Sigmoid colon (tissue), 7 donors: ENCODE results near the gene CAMK4. TPM values are rescaled to one million over a fixed set of nuclear protein-coding genes. Genes with fewer than 3 reads are reported as not detected.

Experiments used
- DNase-seq: peaks from one replicate; pipeline ENCODE4 v3.0.0-alpha.2; 2019
- H3K27ac ChIP-seq, 4 donors: fragments of 200-600 bp; sonication (generic); one replicate each; pipeline ENCODE4 v1.5.1; 2016 to 2019; ENCODE audit warnings: mild to moderate bottlenecking in 1 of 4
- H3K27me3 ChIP-seq, 3 donors: fragments of 200-600 bp; sonication (generic); one replicate each; pipeline ENCODE4 v1.5.1; 2019; ENCODE audit warnings: mild to moderate bottlenecking in 1 of 3
- H3K36me3 ChIP-seq, 4 donors: fragments of 200-600 bp; sonication (generic); one replicate each; pipeline ENCODE4 v1.5.1; 2016 to 2019
- H3K4me1 ChIP-seq, 4 donors: fragments of 200-600 bp; sonication (generic); one replicate each; pipeline ENCODE4 v1.5.1; 2017 to 2019
- H3K4me3 ChIP-seq, 4 donors: fragments of 200-600 bp; sonication (generic); one replicate each; pipeline ENCODE4 v1.5.1; 2017 to 2019; ENCODE audit warnings: mild to moderate bottlenecking in 2 of 4, moderate library complexity in 1 of 4
- H3K9me3 ChIP-seq, 4 donors: fragments of 200-600 bp in 3 of 4; sonication (generic) in 3 of 4; one replicate each; pipeline versions ENCODE4 v1.5.1 to v1.6.1; 2013 to 2019
- CTCF ChIP-seq, 4 experiments: fragments of 450-650 bp in 3 of 4; fragments of 200-600 bp in 1 of 4; IDR thresholded peaks; one replicate each; pipeline ENCODE4 v1.5.1; 2016 to 2019; ENCODE audit warnings: antibody characterized with exemption in 4 of 4, mild to moderate bottlenecking in 3 of 4, moderate library complexity in 2 of 4
- EP300 ChIP-seq, 4 donors: sonication (generic); formaldehyde crosslinking; IDR thresholded peaks; one replicate each; pipeline ENCODE4 v1.6.1; 2017; ENCODE audit warnings: antibody characterized with exemption in 4 of 4
- POLR2A ChIP-seq, 2 donors: fragments of 450-650 bp; IDR thresholded peaks; one replicate each; pipeline ENCODE4 v1.6.1; 2016; ENCODE audit warnings: antibody characterized with exemption in 2 of 2, mild to moderate bottlenecking in 2 of 2, moderate library complexity in 2 of 2
- POLR2AphosphoS5 ChIP-seq, 4 donors: sonication (generic); formaldehyde crosslinking; IDR thresholded peaks; one replicate each; pipeline ENCODE4 v1.6.1; 2017; ENCODE audit warnings: antibody characterized with exemption in 4 of 4
- WGBS, 2 donors: extraction: QIAGEN DNeasy Blood & Tissue Kit; methylation state at CpG; one replicate each; pipeline ENCODE4 v1.1.7; 2013; 5-methylcytosine and 5-hydroxymethylcytosine counted together
- intact Hi-C: fragments of 100-400 bp; cut with DNase I; formaldehyde crosslinking; loops from one replicate; pipeline ENCODE4 v1.15.1; 2023
- polyA plus RNA-seq, 3 donors: library from polyadenylated mRNA; stranded (reverse); fragments of 200-250 nt; gene quantifications; one replicate each; pipeline ENCODE4 v1.2.3, GENCODE V29; 2013
- total RNA-seq, 4 donors: library from RNA; depleted of rRNA; stranded (reverse); fragments of >200 nt; gene quantifications; one replicate each; pipeline ENCODE4 v1.1.0, GENCODE V29; 2016
- donor health status: healthy with polysubstance abuse.
- donor health status: Bipolar disorder and iron deficiency.
- donor health status: healthy.

CAMK4 gene
- total and polyA plus RNA-seq, 7 donors: 0.23 to 4.0 (median 2.3) TPM

DNA sequence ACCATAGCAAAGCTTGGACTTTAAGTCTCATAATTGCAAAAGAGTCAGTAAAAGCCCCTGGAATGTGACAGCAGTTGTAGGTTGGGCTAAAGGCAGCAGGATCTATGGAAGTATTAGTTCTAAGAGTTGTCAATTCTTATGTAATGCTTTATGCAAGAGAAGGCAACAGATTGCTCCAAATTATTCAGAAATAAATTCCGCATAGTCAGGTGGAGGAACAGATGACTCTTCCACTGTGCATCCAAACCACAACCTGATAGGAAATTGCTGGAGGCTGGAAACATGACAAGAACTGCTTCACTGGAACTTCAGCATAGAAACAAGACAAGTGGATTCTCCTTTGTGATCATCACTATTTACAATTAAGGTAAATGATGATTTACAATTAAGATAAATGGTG, 187.1 kb downstream of the CAMK4 start:
- Histone ChIP-seq H3K27ac (no peak overlapping the region), H3K27me3 (no peaks in the 10 kb centered on the region), H3K4me3 (no peak overlapping the region), H3K9me3 (no peaks in the 10 kb centered on the region), H3K4me1 (no peaks in the 10 kb centered on the region), H3K36me3 (no peaks in the 10 kb centered on the region)
- intact Hi-C loops: no loop called here
- TF ChIP-seq POLR2AphosphoS5 (IDR thresholded peaks at IDR 0.05) (no peak), CTCF (IDR thresholded peaks at IDR 0.05) (no peak), POLR2A (IDR thresholded peaks at IDR 0.05) (no peak), EP300 (IDR thresholded peaks at IDR 0.05) (no peak)
- 90 to 93% methylated on average over 1 of the region's 1 CpG for WGBS, 2 donors
- DNase-seq: no peak

DNA sequence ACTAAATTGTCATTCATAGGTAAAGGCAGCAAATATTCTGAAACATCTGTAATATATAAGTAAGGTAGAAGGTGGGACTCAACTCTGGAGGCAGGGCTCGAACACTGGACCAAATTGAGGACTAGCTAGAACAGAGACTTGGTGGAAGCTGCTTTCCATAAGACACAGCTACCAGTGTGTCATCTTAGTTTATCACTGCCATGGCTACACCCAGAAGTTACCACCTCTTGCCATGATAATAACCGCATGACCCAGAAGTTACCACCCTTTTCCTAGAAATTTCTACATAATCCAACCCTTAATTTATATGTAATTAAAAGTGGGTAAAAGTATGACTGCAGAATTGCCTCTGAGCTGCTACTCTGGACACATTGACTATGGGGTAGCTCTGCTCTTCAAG, 188.4 kb downstream of the CAMK4 start:
- Histone ChIP-seq H3K27me3 (no peaks in the 10 kb centered on the region), H3K36me3 (no peaks in the 10 kb centered on the region), H3K27ac (no peak overlapping the region), H3K4me1 (no peaks in the 10 kb centered on the region), H3K9me3 (no peaks in the 10 kb centered on the region), H3K4me3 (no peak overlapping the region)
- no peak for DNase-seq
- WGBS, 2 donors: 57 to 88% methylated on average over 2 of the region's 2 CpGs
- no peak for TF ChIP-seq EP300 (IDR thresholded peaks at IDR 0.05)
- no peak for TF ChIP-seq POLR2A (IDR thresholded peaks at IDR 0.05)
- no peak for TF ChIP-seq CTCF (IDR thresholded peaks at IDR 0.05)
- intact Hi-C loops: no loop called here

- no peaks in the 10 kb centered on the region for H3K9me3 ChIP-seq
- no peak for TF ChIP-seq CTCF (IDR thresholded peaks at IDR 0.05)
- no peak for TF ChIP-seq POLR2AphosphoS5 (IDR thresholded peaks at IDR 0.05)
- TF ChIP-seq EP300 (IDR thresholded peaks at IDR 0.05): no peak
- no peak for TF ChIP-seq POLR2A (IDR thresholded peaks at IDR 0.05)
- DNase-seq: no peak
- H3K4me1 ChIP-seq: no peaks in the 10 kb centered on the region
- intact Hi-C loops: no loop called here
- no peak overlapping the region for H3K27ac ChIP-seq
- no peaks in the 10 kb centered on the region for H3K27me3 ChIP-seq
- no peaks in the 10 kb centered on the region for H3K36me3 ChIP-seq
- no peak overlapping the region for H3K4me3 ChIP-seq
- WGBS, 2 donors: 83 to 91% methylated on average over 3 of the region's 3 CpGs
These were observed 190.9 kb downstream of the CAMK4 start for GRCh38 chr5:111415053-111415452.

GRCh38 chr5:111422245-111422644, 198.1 kb downstream of the CAMK4 start:
- H3K27me3 ChIP-seq: no peaks in the 10 kb centered on the region
- TF ChIP-seq CTCF (IDR thresholded peaks at IDR 0.05) (no peak), POLR2A (IDR thresholded peaks at IDR 0.05) (no peak), POLR2AphosphoS5 (IDR thresholded peaks at IDR 0.05) (no peak), EP300 (IDR thresholded peaks at IDR 0.05) (no peak)
- no peaks in the 10 kb centered on the region for H3K9me3 ChIP-seq
- DNase-seq: no peak
- no peak overlapping the region for H3K27ac ChIP-seq
- 60 to 69% methylated on average over 2 of the region's 2 CpGs for WGBS, 2 donors
- H3K4me3 ChIP-seq: no peak overlapping the region
- intact Hi-C loops: no loop called here
- no peaks in the 10 kb centered on the region for H3K36me3 ChIP-seq
- H3K4me1 ChIP-seq: no peaks in the 10 kb centered on the region
